Measurements from ENCODE around the gene IFNA8.

The IFNA8 gene

GRCh38 chr9:21413624-21414023 lies 4.7 kb downstream of the IFNA8 start:
- H2BK120ac ChIP-seq (ENCODE audit: low read depth, low read length), result no peak overlapping the region
- no peak overlapping the region for H3K4ac ChIP-seq (ENCODE audit: low read depth in 1 of 2, low read length in 2 of 2)
- no peak overlapping the region for H4K91ac ChIP-seq (ENCODE audit: low read length)
- no peak overlapping the region for H2BK15ac ChIP-seq (ENCODE audit: low read depth, poor library complexity, severe bottlenecking)
- no peak overlapping the region for H3K14ac ChIP-seq (ENCODE audit: low read length in 2 of 2)
- WGBS, result 67% methylated on average over 5 of the region's 5 CpGs
- H2AK5ac ChIP-seq (ENCODE audit: low read length, severe bottlenecking), result no peak overlapping the region
- H3K9ac ChIP-seq (ENCODE audit: low read length), result no peak overlapping the region
- no peaks in the 10 kb centered on the region for H3K79me1 ChIP-seq (replicated peaks; ENCODE audit: low read length, poor library complexity, severe bottlenecking)
- no peak overlapping the region for H2BK5ac ChIP-seq (ENCODE audit: low read depth, low read length, poor library complexity, severe bottlenecking)
- no peaks in the 10 kb centered on the region for H3K9me3 ChIP-seq (ENCODE audit: control insufficient read depth, low read length)
- no peak overlapping the region for H2AFZ ChIP-seq (ENCODE audit: low read depth, low read length)
- no peak for DNase-seq
- no peaks in the 10 kb centered on the region for H3K36me3 ChIP-seq (ENCODE audit: control insufficient read depth in 1 of 2, insufficient read depth in 2 of 2, low read depth in 1 of 2, low read length in 2 of 2)
- H3K4me3 ChIP-seq (ENCODE audit: insufficient read depth in 1 of 2, low read depth in 1 of 2, low read length in 2 of 2), result no peak overlapping the region
- H3K27me3 ChIP-seq (ENCODE audit: control insufficient read depth in 1 of 2, insufficient read depth in 1 of 2, low read length in 2 of 2), result no peaks in the 10 kb centered on the region
- no peak overlapping the region for H3K27ac ChIP-seq (ENCODE audit: low read length, poor library complexity, severe bottlenecking)
- H4K8ac ChIP-seq (ENCODE audit: low read length), result no peak overlapping the region
- peaks cover 2% of the 10 kb centered on the region for H3K4me1 ChIP-seq (ENCODE audit: control insufficient read depth, insufficient read depth, low read depth, low read length)
- no peak overlapping the region for H2BK12ac ChIP-seq (ENCODE audit: low read length in 2 of 2)
- no peak overlapping the region for H3K23ac ChIP-seq (ENCODE audit: low read length in 2 of 2)
- H3K18ac ChIP-seq (ENCODE audit: low read depth in 1 of 2, low read length in 2 of 2), result no peak overlapping the region
- H3K4me2 ChIP-seq (ENCODE audit: low read length, poor library complexity, severe bottlenecking), result no peak overlapping the region

- Histone ChIP-seq H2AFZ (ENCODE audit: low read depth, low read length) (no peak overlapping the region), H2BK120ac (ENCODE audit: low read depth, low read length) (no peak overlapping the region)
- no peak for DNase-seq
These were observed 5.5 kb downstream of the IFNA8 start for GRCh38 chr9:21414220-21414940.

GRCh38 chr9:21415493-21416267 lies 6.8 kb downstream of the IFNA8 start:
- WGBS, result 92% methylated on average over 4 of the region's 5 CpGs
- Histone ChIP-seq H3K9ac (ENCODE audit: low read length) (no peak overlapping the region), H3K18ac (ENCODE audit: low read depth in 1 of 2, low read length in 2 of 2) (no peak overlapping the region), H2AK5ac (ENCODE audit: low read length, severe bottlenecking) (no peak overlapping the region), H3K27ac (ENCODE audit: low read length, poor library complexity, severe bottlenecking) (no peak overlapping the region), H2BK15ac (ENCODE audit: low read depth, poor library complexity, severe bottlenecking) (no peak overlapping the region), H3K79me1 (replicated peaks; ENCODE audit: low read length, poor library complexity, severe bottlenecking) (no peaks in the 10 kb centered on the region), H3K4me1 (ENCODE audit: control insufficient read depth, insufficient read depth, low read depth, low read length) (peaks cover 4% of the 10 kb centered on the region), H2AFZ (ENCODE audit: low read depth, low read length) (no peak overlapping the region), H3K36me3 (ENCODE audit: control insufficient read depth in 1 of 2, insufficient read depth in 2 of 2, low read depth in 1 of 2, low read length in 2 of 2) (no peaks in the 10 kb centered on the region), H2BK12ac (ENCODE audit: low read length in 2 of 2) (no peak overlapping the region), H3K9me3 (ENCODE audit: control insufficient read depth, low read length) (no peaks in the 10 kb centered on the region), H2BK5ac (ENCODE audit: low read depth, low read length, poor library complexity, severe bottlenecking) (no peak overlapping the region), H2BK120ac (ENCODE audit: low read depth, low read length) (no peak overlapping the region), H3K4me3 (ENCODE audit: insufficient read depth in 1 of 2, low read depth in 1 of 2, low read length in 2 of 2) (no peak overlapping the region), H3K4ac (ENCODE audit: low read depth in 1 of 2, low read length in 2 of 2) (no peak overlapping the region), H4K8ac (ENCODE audit: low read length) (no peak overlapping the region), H3K4me2 (ENCODE audit: low read length, poor library complexity, severe bottlenecking) (no peak overlapping the region), H3K27me3 (ENCODE audit: control insufficient read depth in 1 of 2, insufficient read depth in 1 of 2, low read length in 2 of 2) (no peaks in the 10 kb centered on the region), H3K14ac (ENCODE audit: low read length in 2 of 2) (no peak overlapping the region), H4K91ac (ENCODE audit: low read length) (no peak overlapping the region), H3K23ac (ENCODE audit: low read length in 2 of 2) (no peak overlapping the region)
- DNase-seq, result no peak

More at GRCh38 chr9:21414220-21414940, 5.5 kb downstream of the IFNA8 start:
- no peaks in the 10 kb centered on the region for H3K36me3 ChIP-seq (ENCODE audit: control insufficient read depth in 1 of 2, insufficient read depth in 2 of 2, low read depth in 1 of 2, low read length in 2 of 2)
- no peak overlapping the region for H2BK5ac ChIP-seq (ENCODE audit: low read depth, low read length, poor library complexity, severe bottlenecking)
- H3K23ac ChIP-seq (ENCODE audit: low read length in 2 of 2), result no peak overlapping the region
- no peak overlapping the region for H2BK15ac ChIP-seq (ENCODE audit: low read depth, poor library complexity, severe bottlenecking)
- no peak overlapping the region for H3K4me2 ChIP-seq (ENCODE audit: low read length, poor library complexity, severe bottlenecking)
- H3K4me3 ChIP-seq (ENCODE audit: insufficient read depth in 1 of 2, low read depth in 1 of 2, low read length in 2 of 2), result no peak overlapping the region
- WGBS, result 93% methylated on average over 2 of the region's 2 CpGs
- no peak overlapping the region for H3K14ac ChIP-seq (ENCODE audit: low read length in 2 of 2)
- no peak overlapping the region for H3K27ac ChIP-seq (ENCODE audit: low read length, poor library complexity, severe bottlenecking)
- no peaks in the 10 kb centered on the region for H3K9me3 ChIP-seq (ENCODE audit: control insufficient read depth, low read length)
- H3K4me1 ChIP-seq (ENCODE audit: control insufficient read depth, insufficient read depth, low read depth, low read length), result peaks cover 2% of the 10 kb centered on the region
- no peak overlapping the region for H4K8ac ChIP-seq (ENCODE audit: low read length)
- no peak overlapping the region for H3K18ac ChIP-seq (ENCODE audit: low read depth in 1 of 2, low read length in 2 of 2)
- no peaks in the 10 kb centered on the region for H3K79me1 ChIP-seq (replicated peaks; ENCODE audit: low read length, poor library complexity, severe bottlenecking)
- H2AK5ac ChIP-seq (ENCODE audit: low read length, severe bottlenecking), result no peak overlapping the region
- H3K27me3 ChIP-seq (ENCODE audit: control insufficient read depth in 1 of 2, insufficient read depth in 1 of 2, low read length in 2 of 2), result no peaks in the 10 kb centered on the region
- H2BK12ac ChIP-seq (ENCODE audit: low read length in 2 of 2), result no peak overlapping the region
- no peak overlapping the region for H4K91ac ChIP-seq (ENCODE audit: low read length)
- H3K4ac ChIP-seq (ENCODE audit: low read depth in 1 of 2, low read length in 2 of 2), result no peak overlapping the region
- no peak overlapping the region for H3K9ac ChIP-seq (ENCODE audit: low read length)

GRCh38 chr9:21428235-21428634 lies 19.3 kb downstream of the IFNA8 start:
- peaks cover 4 to 6% of the 10 kb centered on the region in 2 experiments for H3K27me3 ChIP-seq (ENCODE audit: control insufficient read depth in 1 of 2, insufficient read depth in 1 of 2, low read length in 2 of 2)
- H3K9ac ChIP-seq (ENCODE audit: low read length), result no peak overlapping the region
- H3K79me1 ChIP-seq (replicated peaks; ENCODE audit: low read length, poor library complexity, severe bottlenecking), result no peaks in the 10 kb centered on the region
- H2BK5ac ChIP-seq (ENCODE audit: low read depth, low read length, poor library complexity, severe bottlenecking), result no peak overlapping the region
- no peak overlapping the region for H2AFZ ChIP-seq (ENCODE audit: low read depth, low read length)
- no peaks in the 10 kb centered on the region for H3K4me1 ChIP-seq (ENCODE audit: control insufficient read depth, insufficient read depth, low read depth, low read length)
- no peak overlapping the region for H3K4me2 ChIP-seq (ENCODE audit: low read length, poor library complexity, severe bottlenecking)
- H2BK12ac ChIP-seq (ENCODE audit: low read length in 2 of 2), result no peak overlapping the region
- H3K23ac ChIP-seq (ENCODE audit: low read length in 2 of 2), result no peak overlapping the region
- no peaks in the 10 kb centered on the region for H3K36me3 ChIP-seq (ENCODE audit: control insufficient read depth in 1 of 2, insufficient read depth in 2 of 2, low read depth in 1 of 2, low read length in 2 of 2)
- no peak overlapping the region for H3K4me3 ChIP-seq (ENCODE audit: insufficient read depth in 1 of 2, low read depth in 1 of 2, low read length in 2 of 2)
- DNase-seq, result no peak
- H3K4ac ChIP-seq (ENCODE audit: low read depth in 1 of 2, low read length in 2 of 2), result no peak overlapping the region
- no CpG with 5 or more reads among the region's 1 CpG for WGBS
- no peaks in the 10 kb centered on the region for H3K9me3 ChIP-seq (ENCODE audit: control insufficient read depth, low read length)
- no peak overlapping the region for H3K18ac ChIP-seq (ENCODE audit: low read depth in 1 of 2, low read length in 2 of 2)
- no peak overlapping the region for H2BK120ac ChIP-seq (ENCODE audit: low read depth, low read length)
- no peak overlapping the region for H4K91ac ChIP-seq (ENCODE audit: low read length)
- no peak overlapping the region for H2BK15ac ChIP-seq (ENCODE audit: low read depth, poor library complexity, severe bottlenecking)
- H3K14ac ChIP-seq (ENCODE audit: low read length in 2 of 2), result no peak overlapping the region
- no peak overlapping the region for H4K8ac ChIP-seq (ENCODE audit: low read length)
- no peak overlapping the region for H2AK5ac ChIP-seq (ENCODE audit: low read length, severe bottlenecking)
- no peak overlapping the region for H3K27ac ChIP-seq (ENCODE audit: low read length, poor library complexity, severe bottlenecking)

Data from mesenchymal stem cell (in vitro differentiated cells and primary cell).